ENCODE data around the gene DZANK1. TPM values are rescaled to one million over a fixed set of nuclear protein-coding genes. Genes with fewer than 3 reads are reported as not detected.
A peak's percentile ranks its signal among the peaks of the same experiment; 100 is the strongest.

Gene DZANK1
- total RNA-seq, 2 donors from 2014 or later, result 0.41 to 0.83 TPM

- DNase-seq (ENCODE audit: low spot score), result peak; percentile 85
- Histone ChIP-seq H3K9me3 (no peaks in the 10 kb centered on the region), H3K4me1 (peaks cover 0 to 14% of the 10 kb centered on the region in 2 donors), H3K4me3 (peak within 1 kb of the TSS; percentile 58 to 77), H3K27me3 (no peaks in the 10 kb centered on the region), H3K36me3 (no peaks in the 10 kb centered on the region), H3K27ac (peak within 1 kb of the TSS; percentile 6 to 73)
- no peak for TF ChIP-seq CTCF (IDR thresholded peaks at IDR 0.05)
Observed at GRCh38 chr20:18496740-18497592, 30.1 kb upstream of the DZANK1 start, which contains the start of gene RBBP9. Gene RBBP9 (minus strand): TSS chr20:18497225. CDS start chr20:18497167, 58 bp downstream.

GRCh38 chr20:18496042-18496441, 29.2 kb upstream of the DZANK1 start:
- DNase-seq (ENCODE audit: low spot score), result no peak
- Histone ChIP-seq H3K27me3 (no peaks in the 10 kb centered on the region), H3K4me3 (peak overlapping the region; percentile 58 to 77), H3K27ac (peak overlapping the region in 1 of 2 donors; percentile 73), H3K4me1 (peaks cover 0 to 14% of the 10 kb centered on the region in 2 donors), H3K36me3 (no peaks in the 10 kb centered on the region), H3K9me3 (no peaks in the 10 kb centered on the region)
- no peak for TF ChIP-seq CTCF (IDR thresholded peaks at IDR 0.05)

GRCh38 chr20:18488301-18488700, 21.5 kb upstream of the DZANK1 start:
- no peak overlapping the region for H3K27ac ChIP-seq
- H3K4me3 ChIP-seq, result no peak overlapping the region
- no peaks in the 10 kb centered on the region for H3K4me1 ChIP-seq
- no peaks in the 10 kb centered on the region for H3K27me3 ChIP-seq
- H3K36me3 ChIP-seq, result peaks cover 34% of the 10 kb centered on the region
- TF ChIP-seq CTCF (IDR thresholded peaks at IDR 0.05), result no peak
- DNase-seq (ENCODE audit: low spot score), result no peak
- H3K9me3 ChIP-seq, result no peaks in the 10 kb centered on the region

- DNase-seq (ENCODE audit: low spot score), result no peak
- TF ChIP-seq CTCF (IDR thresholded peaks at IDR 0.05), result no peak
- peaks cover 45% of the 10 kb centered on the region for H3K36me3 ChIP-seq
- no peak overlapping the region for H3K4me3 ChIP-seq
- H3K9me3 ChIP-seq, result no peaks in the 10 kb centered on the region
- no peaks in the 10 kb centered on the region for H3K27me3 ChIP-seq
- no peaks in the 10 kb centered on the region for H3K4me1 ChIP-seq
- H3K27ac ChIP-seq, result no peak overlapping the region
Observed at GRCh38 chr20:18481596-18481995, 14.8 kb upstream of the DZANK1 start.

- TF ChIP-seq CTCF (IDR thresholded peaks at IDR 0.05), result no peak
Observed at GRCh38 chr20:18477821-18478220, 11.0 kb upstream of the DZANK1 start.

More at GRCh38 chr20:18477821-18478220, 11.0 kb upstream of the DZANK1 start:
- no peaks in the 10 kb centered on the region for H3K27me3 ChIP-seq
- no peaks in the 10 kb centered on the region for H3K4me1 ChIP-seq
- H3K4me3 ChIP-seq, result no peak overlapping the region
- H3K9me3 ChIP-seq, result no peaks in the 10 kb centered on the region
- H3K27ac ChIP-seq, result no peak overlapping the region
- DNase-seq (ENCODE audit: low spot score), result no peak
- H3K36me3 ChIP-seq, result peaks cover 60% of the 10 kb centered on the region
